Measurements from ENCODE around the gene SPAG6. TPM values are rescaled to one million over a fixed set of nuclear protein-coding genes. Genes with fewer than 3 reads are reported as not detected.

Gene SPAG6
- polyA plus RNA-seq, 4 donors, result 0.04 to 0.27 (median 0.06) TPM; not detected in 1

DNA sequence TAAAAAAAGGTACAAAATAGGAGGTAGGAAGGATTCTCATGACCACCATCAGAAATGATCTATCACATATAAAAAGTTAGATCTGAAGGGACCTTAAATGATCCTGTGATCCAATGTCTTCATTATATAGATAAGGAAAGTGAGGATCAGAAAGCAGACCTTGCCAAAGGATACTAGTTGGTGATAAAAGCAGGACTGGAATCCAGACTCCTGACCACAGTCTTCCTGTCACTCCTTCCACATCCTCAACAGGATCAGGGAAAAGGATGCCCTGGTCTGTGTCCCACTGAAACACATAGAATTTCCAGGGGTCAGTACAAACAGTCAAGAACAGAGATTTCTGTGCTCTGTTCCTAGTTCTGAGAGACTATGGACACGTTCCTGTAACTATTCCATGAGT, 97.2 kb downstream of the SPAG6 start:
- no peaks in the 10 kb centered on the region for H3K9me3 ChIP-seq (ENCODE audit: control insufficient read depth in 2 of 2, insufficient read depth in 1 of 2, low read depth in 1 of 2, low read length in 1 of 2)
- WGBS, 3 donors, result 56 to 69% (median 57%) methylated on average over 1 of the region's 1 CpG

DNA sequence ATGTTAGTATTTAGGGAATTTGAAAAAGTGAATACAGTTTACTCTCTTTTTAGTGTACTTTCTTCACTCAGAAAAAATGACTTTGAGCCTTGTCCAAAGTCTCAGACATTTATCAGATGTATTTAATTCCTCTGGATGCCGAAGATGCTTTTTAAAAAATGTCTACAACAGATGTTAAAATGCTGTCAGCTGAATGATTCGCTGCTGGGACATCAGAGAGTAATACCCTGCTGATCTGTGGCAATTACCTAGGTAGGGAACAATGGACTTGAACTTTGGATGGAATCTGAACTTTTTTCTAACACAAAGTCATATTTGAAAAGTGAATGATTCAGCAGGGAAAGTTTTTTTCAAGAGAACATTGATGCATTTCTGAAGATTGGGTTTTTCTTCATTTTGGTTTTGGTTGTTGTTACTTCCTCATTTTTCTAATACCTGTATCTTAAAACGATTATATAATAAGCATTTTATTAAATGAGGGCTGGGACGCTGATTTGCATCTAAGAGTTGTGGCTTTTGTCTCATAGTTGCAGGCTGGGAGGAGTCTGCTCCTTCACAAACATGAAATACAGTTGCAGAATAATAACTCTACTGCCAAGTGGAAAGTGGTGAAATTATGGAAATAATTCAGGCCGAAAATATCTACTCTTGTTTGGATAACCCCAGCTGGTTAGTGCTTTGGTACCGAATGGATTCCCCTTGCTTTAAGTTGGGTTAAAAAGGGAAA, 98.0 kb downstream of the SPAG6 start:
- FAIRE-seq (no peak), DNase-seq (peak in 1 of 2 donors; percentile 43)

More for the DNA sequence above, 97.2 kb downstream of the SPAG6 start:
- no peak overlapping the region for H3K27ac ChIP-seq (ENCODE audit: low read depth in 1 of 3, low read length in 2 of 3)
- H3K4me3 ChIP-seq (ENCODE audit: low read depth in 1 of 3, low read length in 3 of 3), result no peak overlapping the region
- DNase-seq (no peak), FAIRE-seq (no peak)
- peaks cover 0 to 18% (median 4%) of the 10 kb centered on the region in 3 donors for H3K4me1 ChIP-seq (ENCODE audit: control insufficient read depth in 3 of 3, insufficient read depth in 2 of 3, low read depth in 1 of 3, low read length in 2 of 3)
- H3K27me3 ChIP-seq (ENCODE audit: control insufficient read depth in 3 of 3, insufficient read depth in 3 of 3, low read length in 3 of 3), result no peaks in the 10 kb centered on the region
- H3K36me3 ChIP-seq (ENCODE audit: control insufficient read depth in 3 of 3, insufficient read depth in 2 of 3, low read depth in 1 of 3, low read length in 3 of 3), result no peaks in the 10 kb centered on the region

DNA sequence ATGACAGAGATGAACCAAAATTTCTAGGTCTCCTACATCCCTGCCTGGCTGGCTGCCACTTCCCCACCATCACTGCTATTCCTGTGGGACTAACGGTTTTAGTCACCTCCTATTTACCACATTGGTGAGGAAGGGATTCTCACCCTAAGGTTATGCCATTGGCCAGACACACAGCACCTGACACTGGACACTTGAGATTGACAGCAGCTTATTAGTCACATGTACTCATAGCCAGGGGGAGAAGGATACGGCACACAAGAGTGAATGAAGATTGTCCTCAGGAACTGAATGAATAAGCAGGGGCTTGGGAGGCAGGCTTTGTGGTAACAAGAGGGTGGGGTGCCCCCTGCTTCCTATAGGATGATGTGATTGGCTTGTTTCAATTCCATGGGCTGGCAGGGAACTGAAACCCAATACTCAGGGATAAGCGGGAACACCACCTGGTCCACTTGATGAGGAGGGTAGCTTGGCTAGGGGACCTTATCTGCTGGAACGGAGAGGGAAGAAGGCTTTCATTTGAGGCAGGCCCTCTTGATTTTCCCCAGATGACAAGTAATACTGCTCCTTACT, 99.0 kb downstream of the SPAG6 start:
- DNase-seq (no peak), FAIRE-seq (no peak)
- Histone ChIP-seq H3K9me3 (ENCODE audit: control insufficient read depth in 2 of 2, insufficient read depth in 1 of 2, low read depth in 1 of 2, low read length in 1 of 2) (no peaks in the 10 kb centered on the region), H3K36me3 (ENCODE audit: control insufficient read depth in 3 of 3, insufficient read depth in 2 of 3, low read depth in 1 of 3, low read length in 3 of 3) (no peaks in the 10 kb centered on the region), H3K4me3 (ENCODE audit: low read depth in 1 of 3, low read length in 3 of 3) (no peak overlapping the region), H3K4me1 (ENCODE audit: control insufficient read depth in 3 of 3, insufficient read depth in 2 of 3, low read depth in 1 of 3, low read length in 2 of 3) (peaks cover 0 to 10% (median 0%) of the 10 kb centered on the region in 3 donors), H3K27ac (ENCODE audit: low read depth in 1 of 3, low read length in 2 of 3) (no peak overlapping the region), H3K27me3 (ENCODE audit: control insufficient read depth in 3 of 3, insufficient read depth in 3 of 3, low read length in 3 of 3) (peaks cover 0 to 3% (median 0%) of the 10 kb centered on the region in 3 donors)
- 81 to 96% (median 94%) methylated on average over 4 of the region's 4 CpGs for WGBS, 3 donors

More for the DNA sequence above, 98.0 kb downstream of the SPAG6 start:
- 39 to 55% (median 48%) methylated on average over 6 of the region's 6 CpGs for WGBS, 3 donors
- H3K4me1 ChIP-seq (ENCODE audit: control insufficient read depth in 3 of 3, insufficient read depth in 2 of 3, low read depth in 1 of 3, low read length in 2 of 3), result peaks cover 0 to 16% (median 2%) of the 10 kb centered on the region in 3 donors
- no peak overlapping the region for H3K27ac ChIP-seq (ENCODE audit: low read depth in 1 of 3, low read length in 2 of 3)
- H3K4me3 ChIP-seq (ENCODE audit: low read depth in 1 of 3, low read length in 3 of 3), result no peak overlapping the region
- H3K36me3 ChIP-seq (ENCODE audit: control insufficient read depth in 3 of 3, insufficient read depth in 2 of 3, low read depth in 1 of 3, low read length in 3 of 3), result no peaks in the 10 kb centered on the region
- H3K27me3 ChIP-seq (ENCODE audit: control insufficient read depth in 3 of 3, insufficient read depth in 3 of 3, low read length in 3 of 3), result peaks cover 0 to 3% (median 0%) of the 10 kb centered on the region in 3 donors
- no peaks in the 10 kb centered on the region for H3K9me3 ChIP-seq (ENCODE audit: control insufficient read depth in 2 of 2, insufficient read depth in 1 of 2, low read depth in 1 of 2, low read length in 1 of 2)

DNA sequence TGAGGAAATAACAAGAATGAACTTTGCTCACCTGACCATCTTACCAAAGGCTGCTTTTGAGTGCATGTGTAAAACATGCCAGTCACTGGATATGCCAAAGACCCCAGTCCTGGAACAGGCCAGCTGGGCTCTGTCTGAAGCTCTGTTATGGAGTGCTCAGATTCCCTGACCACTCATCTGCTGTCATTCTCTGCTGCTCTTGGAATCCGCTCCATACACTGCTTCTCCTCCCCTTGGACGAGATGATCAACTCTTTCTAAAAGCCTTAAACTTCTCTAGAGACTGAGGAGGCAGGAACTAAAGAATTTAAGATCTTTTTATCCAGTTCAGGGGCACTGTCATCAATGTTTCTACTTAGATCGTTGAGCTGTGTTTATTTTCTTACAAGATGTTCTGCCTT, 100.2 kb downstream of the SPAG6 start:
- no peak for FAIRE-seq
- peaks cover 0 to 4% of the 10 kb centered on the region in 2 donors for H3K9me3 ChIP-seq (ENCODE audit: control insufficient read depth in 2 of 2, insufficient read depth in 1 of 2, low read depth in 1 of 2, low read length in 1 of 2)
- H3K4me1 ChIP-seq (ENCODE audit: control insufficient read depth in 3 of 3, insufficient read depth in 2 of 3, low read depth in 1 of 3, low read length in 2 of 3), result peaks cover 0 to 10% (median 0%) of the 10 kb centered on the region in 3 donors
- no peak for DNase-seq
- 52 to 75% (median 69%) methylated on average over 3 of the region's 3 CpGs for WGBS, 3 donors
- H3K27me3 ChIP-seq (ENCODE audit: control insufficient read depth in 3 of 3, insufficient read depth in 3 of 3, low read length in 3 of 3), result peaks cover 0 to 3% (median 0%) of the 10 kb centered on the region in 3 donors
- no peak overlapping the region for H3K27ac ChIP-seq (ENCODE audit: low read depth in 1 of 3, low read length in 2 of 3)
- no peaks in the 10 kb centered on the region for H3K36me3 ChIP-seq (ENCODE audit: control insufficient read depth in 3 of 3, insufficient read depth in 2 of 3, low read depth in 1 of 3, low read length in 3 of 3)
- no peak overlapping the region for H3K4me3 ChIP-seq (ENCODE audit: low read depth in 1 of 3, low read length in 3 of 3)

DNA sequence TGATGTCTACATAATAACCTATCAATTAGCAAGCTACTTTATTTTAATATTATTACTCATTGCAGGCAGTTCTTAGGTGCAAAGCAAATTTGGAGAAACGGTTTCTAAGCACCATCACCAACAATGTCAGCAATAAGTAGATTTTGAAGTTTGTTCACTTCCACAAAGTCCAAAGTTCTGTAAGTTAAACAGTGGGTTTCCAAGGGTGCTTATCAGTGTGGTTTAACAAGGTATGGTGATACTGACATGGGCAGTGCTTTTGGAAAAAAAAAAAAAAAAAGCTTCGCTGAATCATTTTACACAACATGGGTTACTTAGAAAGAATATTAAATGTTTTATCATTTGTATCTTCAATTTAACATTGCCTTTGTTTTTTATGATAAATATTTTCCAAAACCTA, 101.8 kb downstream of the SPAG6 start:
- FAIRE-seq (no peak), DNase-seq (peak; percentile 27 to 55)
- 11 to 71% (median 28%) methylated on average over 2 of the region's 2 CpGs for WGBS, 3 donors
- peaks cover 0 to 10% (median 0%) of the 10 kb centered on the region in 3 donors for H3K4me1 ChIP-seq (ENCODE audit: control insufficient read depth in 3 of 3, insufficient read depth in 2 of 3, low read depth in 1 of 3, low read length in 2 of 3)
- H3K36me3 ChIP-seq (ENCODE audit: control insufficient read depth in 3 of 3, insufficient read depth in 2 of 3, low read depth in 1 of 3, low read length in 3 of 3), result no peaks in the 10 kb centered on the region
- peaks cover 0 to 4% of the 10 kb centered on the region in 2 donors for H3K9me3 ChIP-seq (ENCODE audit: control insufficient read depth in 2 of 2, insufficient read depth in 1 of 2, low read depth in 1 of 2, low read length in 1 of 2)
- H3K27ac ChIP-seq (ENCODE audit: low read depth in 1 of 3, low read length in 2 of 3), result no peak overlapping the region
- H3K4me3 ChIP-seq (ENCODE audit: low read depth in 1 of 3, low read length in 3 of 3), result no peak overlapping the region
- peaks cover 0 to 3% (median 0%) of the 10 kb centered on the region in 3 donors for H3K27me3 ChIP-seq (ENCODE audit: control insufficient read depth in 3 of 3, insufficient read depth in 3 of 3, low read length in 3 of 3)

DNA sequence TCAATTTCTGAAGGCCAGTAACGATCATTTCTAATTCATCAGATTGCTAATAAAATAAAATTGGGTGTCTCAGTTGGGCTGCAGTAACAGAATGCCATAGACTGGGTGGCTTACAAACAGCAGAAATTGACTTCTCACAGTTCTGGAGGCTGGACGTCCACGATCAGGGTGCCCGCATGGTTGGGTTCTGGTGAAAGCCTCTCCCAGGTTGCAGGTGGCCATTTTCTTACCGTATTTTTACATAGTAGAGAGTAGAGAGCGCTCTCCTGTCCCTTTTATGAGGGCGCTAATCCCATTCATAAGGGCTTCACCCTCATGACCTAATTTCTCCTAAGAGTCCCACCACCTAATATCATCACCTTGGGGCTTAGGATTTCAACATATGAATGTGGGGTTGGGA, 106.0 kb downstream of the SPAG6 start:
- Histone ChIP-seq H3K9me3 (ENCODE audit: control insufficient read depth in 2 of 2, insufficient read depth in 1 of 2, low read depth in 1 of 2, low read length in 1 of 2) (peaks cover 0 to 4% of the 10 kb centered on the region in 2 donors), H3K4me3 (ENCODE audit: low read depth in 1 of 3, low read length in 3 of 3) (no peak overlapping the region), H3K4me1 (ENCODE audit: control insufficient read depth in 3 of 3, insufficient read depth in 2 of 3, low read depth in 1 of 3, low read length in 2 of 3) (peaks cover 0 to 6% (median 0%) of the 10 kb centered on the region in 3 donors), H3K27me3 (ENCODE audit: control insufficient read depth in 3 of 3, insufficient read depth in 3 of 3, low read length in 3 of 3) (peaks cover 0 to 3% (median 0%) of the 10 kb centered on the region in 3 donors), H3K27ac (ENCODE audit: low read depth in 1 of 3, low read length in 2 of 3) (no peak overlapping the region), H3K36me3 (ENCODE audit: control insufficient read depth in 3 of 3, insufficient read depth in 2 of 3, low read depth in 1 of 3, low read length in 3 of 3) (no peaks in the 10 kb centered on the region)
- DNase-seq (no peak), FAIRE-seq (no peak)
- 97 to 98% (median 97%) methylated on average over 7 of the region's 7 CpGs for WGBS, 3 donors

DNA sequence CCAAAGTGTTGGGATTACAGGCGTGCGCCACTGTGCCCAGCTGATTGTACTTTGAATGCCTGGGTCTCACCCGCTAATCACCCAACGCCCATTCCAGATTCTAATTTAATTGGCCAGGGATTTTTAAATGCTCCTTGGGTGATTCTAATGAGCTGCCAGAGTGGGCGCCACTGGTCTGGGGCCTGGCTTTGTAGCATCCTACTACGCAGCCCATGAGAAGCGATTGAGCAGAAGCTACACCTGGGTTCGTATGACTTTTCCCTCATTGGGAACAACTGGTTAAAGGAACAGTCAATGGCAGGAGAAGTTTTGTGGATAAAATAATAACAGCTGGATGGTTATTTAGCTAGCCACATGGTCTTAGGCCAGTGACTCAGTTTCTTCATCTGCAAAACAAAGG, 108.0 kb downstream of the SPAG6 start:
- DNase-seq, result no peak
- Histone ChIP-seq H3K4me3 (ENCODE audit: low read depth in 1 of 3, low read length in 3 of 3) (no peak overlapping the region), H3K27me3 (ENCODE audit: control insufficient read depth in 3 of 3, insufficient read depth in 3 of 3, low read length in 3 of 3) (no peaks in the 10 kb centered on the region), H3K4me1 (ENCODE audit: control insufficient read depth in 3 of 3, insufficient read depth in 2 of 3, low read depth in 1 of 3, low read length in 2 of 3) (no peaks in the 10 kb centered on the region), H3K9me3 (ENCODE audit: control insufficient read depth in 2 of 2, insufficient read depth in 1 of 2, low read depth in 1 of 2, low read length in 1 of 2) (peaks cover 0 to 4% of the 10 kb centered on the region in 2 donors), H3K36me3 (ENCODE audit: control insufficient read depth in 3 of 3, insufficient read depth in 2 of 3, low read depth in 1 of 3, low read length in 3 of 3) (no peaks in the 10 kb centered on the region), H3K27ac (ENCODE audit: low read depth in 1 of 3, low read length in 2 of 3) (no peak overlapping the region)
- 97% methylated on average over 8 of the region's 8 CpGs for WGBS, 3 donors
- no peak for FAIRE-seq

DNA sequence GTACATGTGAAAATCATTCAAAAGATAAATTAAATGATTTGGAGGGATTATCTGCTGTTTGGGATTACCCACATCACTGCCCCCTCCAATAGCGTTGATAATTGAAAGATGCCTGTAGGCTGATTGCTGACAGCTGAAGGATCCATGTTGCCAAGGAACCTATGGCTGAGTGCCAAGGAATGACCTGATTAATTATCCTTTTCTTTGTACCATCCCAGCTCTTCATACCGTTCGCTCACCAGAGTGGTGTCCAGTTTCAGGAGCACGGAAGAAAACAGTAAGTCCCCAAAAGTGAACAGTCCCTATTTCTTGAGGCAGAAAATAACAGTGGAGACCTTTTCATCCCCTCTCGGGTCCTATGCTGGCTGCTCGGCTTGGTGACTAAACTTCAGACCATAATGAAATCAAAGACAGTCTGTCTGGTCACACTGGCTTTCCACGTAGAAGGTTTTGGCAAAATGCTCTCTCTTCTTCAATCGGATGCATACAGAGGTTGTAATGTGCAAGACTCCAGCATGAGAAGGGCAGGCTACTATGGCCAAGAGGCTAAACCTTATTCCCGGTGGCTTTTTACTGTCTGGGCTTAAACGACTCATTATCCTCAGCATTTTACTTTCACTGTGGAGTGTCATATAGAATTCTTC, 108.8 kb downstream of the SPAG6 start:
- no peak for DNase-seq
- whole genome bisulfite sequencing, 3 donors, result 74 to 80% (median 75%) methylated on average over 10 of the region's 10 CpGs
- no peak for FAIRE-seq

More for the DNA sequence above, 108.8 kb downstream of the SPAG6 start:
- no peaks in the 10 kb centered on the region for H3K27me3 ChIP-seq (ENCODE audit: control insufficient read depth in 3 of 3, insufficient read depth in 3 of 3, low read length in 3 of 3)
- H3K27ac ChIP-seq (ENCODE audit: low read depth in 1 of 3, low read length in 2 of 3), result no peak overlapping the region
- no peaks in the 10 kb centered on the region for H3K4me1 ChIP-seq (ENCODE audit: control insufficient read depth in 3 of 3, insufficient read depth in 2 of 3, low read depth in 1 of 3, low read length in 2 of 3)
- no peak overlapping the region for H3K4me3 ChIP-seq (ENCODE audit: low read depth in 1 of 3, low read length in 3 of 3)
- H3K9me3 ChIP-seq (ENCODE audit: control insufficient read depth in 2 of 2, insufficient read depth in 1 of 2, low read depth in 1 of 2, low read length in 1 of 2), result peaks cover 0 to 4% of the 10 kb centered on the region in 2 donors
- H3K36me3 ChIP-seq (ENCODE audit: control insufficient read depth in 3 of 3, insufficient read depth in 2 of 3, low read depth in 1 of 3, low read length in 3 of 3), result no peaks in the 10 kb centered on the region

Data from small intestine (tissue), 7 donors.